C4-2B (cell line): ENCODE results near the gene C13orf42.

Experiments used
- H3K27ac ChIP-seq: fragments of 450-650 bp; 2 replicates; pipeline ENCODE4 v1.5.1; 2017
- ZFX ChIP-seq: fragments of 450-650 bp; IDR thresholded peaks from 2 replicates; pipeline ENCODE4 v1.6.1; 2017
- TF ChIP-seq, protein P1 (sequence below): fragments of 450-650 bp; conservative IDR thresholded peaks from 2 replicates; pipeline ENCODE4 v1.5.1; 2017; ENCODE audit warnings: mild to moderate bottlenecking

Gene C13orf42

DNA sequence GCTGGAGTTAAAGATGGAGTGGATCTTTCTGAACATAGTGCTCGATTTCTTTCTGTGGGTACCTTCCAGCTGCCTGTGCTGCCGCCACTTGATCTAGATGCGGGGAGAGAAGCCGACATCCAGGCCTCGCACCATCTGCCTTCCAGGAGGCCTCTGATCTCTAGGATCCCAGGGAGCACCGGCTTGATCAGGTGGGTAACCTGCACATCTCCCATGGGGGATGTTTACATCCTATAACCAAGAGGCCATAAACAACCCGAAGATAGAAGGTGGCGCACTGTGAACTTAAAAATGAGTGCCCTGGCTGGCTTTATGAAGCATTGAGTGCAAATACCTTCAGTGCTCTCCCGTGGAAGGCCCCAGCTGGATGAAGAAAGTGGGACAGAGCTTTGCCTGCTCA is at the start of gene C13orf42:
Gene C13orf42, minus strand, starts transcription at position 101 of the 400 bp plus-strand sequence. Its CDS starts 65 bp downstream, at position 36.
- TF ChIP-seq, protein P1, sequence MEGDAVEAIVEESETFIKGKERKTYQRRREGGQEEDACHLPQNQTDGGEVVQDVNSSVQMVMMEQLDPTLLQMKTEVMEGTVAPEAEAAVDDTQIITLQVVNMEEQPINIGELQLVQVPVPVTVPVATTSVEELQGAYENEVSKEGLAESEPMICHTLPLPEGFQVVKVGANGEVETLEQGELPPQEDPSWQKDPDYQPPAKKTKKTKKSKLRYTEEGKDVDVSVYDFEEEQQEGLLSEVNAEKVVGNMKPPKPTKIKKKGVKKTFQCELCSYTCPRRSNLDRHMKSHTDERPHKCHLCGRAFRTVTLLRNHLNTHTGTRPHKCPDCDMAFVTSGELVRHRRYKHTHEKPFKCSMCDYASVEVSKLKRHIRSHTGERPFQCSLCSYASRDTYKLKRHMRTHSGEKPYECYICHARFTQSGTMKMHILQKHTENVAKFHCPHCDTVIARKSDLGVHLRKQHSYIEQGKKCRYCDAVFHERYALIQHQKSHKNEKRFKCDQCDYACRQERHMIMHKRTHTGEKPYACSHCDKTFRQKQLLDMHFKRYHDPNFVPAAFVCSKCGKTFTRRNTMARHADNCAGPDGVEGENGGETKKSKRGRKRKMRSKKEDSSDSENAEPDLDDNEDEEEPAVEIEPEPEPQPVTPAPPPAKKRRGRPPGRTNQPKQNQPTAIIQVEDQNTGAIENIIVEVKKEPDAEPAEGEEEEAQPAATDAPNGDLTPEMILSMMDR = no peak
- TF ChIP-seq ZFX = no peak
- no peak within 1 kb of the TSS for H3K27ac ChIP-seq

DNA sequence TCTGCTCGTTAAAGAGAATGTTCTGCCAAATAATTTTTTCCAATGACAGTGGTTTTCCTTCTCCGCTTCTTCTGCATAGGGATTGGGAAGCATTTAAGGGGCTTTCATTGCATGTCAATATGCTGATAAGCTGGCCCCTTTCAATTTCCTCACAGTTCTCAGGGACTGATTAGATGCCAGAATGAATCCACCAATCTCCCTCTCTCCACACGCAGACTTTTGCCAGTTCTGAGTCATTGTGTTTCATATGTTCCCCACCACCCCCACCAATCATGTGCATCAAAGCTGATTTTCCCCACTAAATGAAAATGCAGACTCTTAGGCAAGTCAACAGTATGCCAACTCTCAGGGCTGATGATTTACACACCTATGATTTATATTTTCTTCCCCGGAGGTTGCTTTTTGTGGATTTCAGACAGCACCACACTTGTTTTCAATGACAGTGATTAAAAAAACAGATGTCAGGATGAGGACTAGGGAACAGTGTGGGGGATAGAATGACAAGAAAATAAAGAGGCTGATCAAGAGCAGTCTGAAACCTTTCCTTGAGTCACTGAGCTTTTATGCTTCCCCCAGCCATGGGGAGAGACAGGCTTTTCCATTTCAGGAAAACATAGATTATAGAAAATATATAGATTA is 47.9 kb upstream of the C13orf42 start:
- H3K27ac ChIP-seq = no peak overlapping the region
- TF ChIP-seq, protein P1 = no peak
- TF ChIP-seq ZFX = no peak

- TF ChIP-seq, protein P1 = no peak
- no peak for TF ChIP-seq ZFX
- no peak overlapping the region for H3K27ac ChIP-seq
Measured at GRCh38 chr13:51158365-51158764, 47.3 kb upstream of the C13orf42 start.

GRCh38 chr13:51156648-51157047 is 45.6 kb upstream of the C13orf42 start:
- H3K27ac ChIP-seq = no peak overlapping the region
- TF ChIP-seq, protein P1 = no peak
- no peak for TF ChIP-seq ZFX

DNA sequence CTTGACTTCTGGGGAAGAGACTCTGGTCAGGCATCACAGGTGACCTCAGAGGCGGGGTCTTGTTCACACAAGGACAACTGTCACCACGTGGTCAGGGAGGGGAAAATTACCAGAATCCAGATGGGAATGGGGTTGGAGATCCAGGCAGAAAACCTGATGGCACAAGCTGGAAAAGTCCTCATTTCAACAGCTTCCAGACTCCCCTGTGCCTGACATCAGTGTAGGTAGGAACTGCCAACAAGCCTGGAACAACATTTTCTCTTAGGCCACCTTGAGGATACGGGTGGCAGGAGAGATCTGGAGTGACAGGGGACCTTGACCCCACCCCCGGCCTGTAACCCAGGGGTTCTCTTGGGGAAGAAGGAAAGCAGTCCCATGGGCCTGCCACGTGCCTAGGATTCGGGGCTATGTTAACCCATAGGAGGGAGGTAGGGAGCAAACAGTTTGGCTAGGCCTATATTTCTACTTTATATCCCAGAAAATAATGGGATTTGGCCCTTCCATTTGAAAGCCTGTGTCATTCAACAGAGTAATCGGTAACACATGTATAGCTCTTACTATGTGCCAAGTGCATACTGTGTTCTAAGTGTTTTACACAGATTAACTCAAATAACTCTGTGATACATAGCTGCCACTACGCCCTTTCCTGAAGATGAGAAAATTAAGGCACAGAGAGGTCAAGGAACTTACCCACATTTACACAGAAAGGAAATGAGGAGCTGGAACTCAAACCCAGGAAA is 44.9 kb upstream of the C13orf42 start:
- no peak overlapping the region for H3K27ac ChIP-seq
- no peak for TF ChIP-seq ZFX
- TF ChIP-seq, protein P1 = no peak

- no peak overlapping the region for H3K27ac ChIP-seq
- TF ChIP-seq ZFX = no peak
- TF ChIP-seq, protein P1 = no peak
Measured at GRCh38 chr13:51155161-51155560, 44.1 kb upstream of the C13orf42 start.

- TF ChIP-seq, protein P1 = no peak
- no peak for TF ChIP-seq ZFX
- H3K27ac ChIP-seq = no peak overlapping the region
Measured at GRCh38 chr13:51154029-51154555, 43.0 kb upstream of the C13orf42 start.
